Measurements from ENCODE around the gene PHF1.

DNA sequence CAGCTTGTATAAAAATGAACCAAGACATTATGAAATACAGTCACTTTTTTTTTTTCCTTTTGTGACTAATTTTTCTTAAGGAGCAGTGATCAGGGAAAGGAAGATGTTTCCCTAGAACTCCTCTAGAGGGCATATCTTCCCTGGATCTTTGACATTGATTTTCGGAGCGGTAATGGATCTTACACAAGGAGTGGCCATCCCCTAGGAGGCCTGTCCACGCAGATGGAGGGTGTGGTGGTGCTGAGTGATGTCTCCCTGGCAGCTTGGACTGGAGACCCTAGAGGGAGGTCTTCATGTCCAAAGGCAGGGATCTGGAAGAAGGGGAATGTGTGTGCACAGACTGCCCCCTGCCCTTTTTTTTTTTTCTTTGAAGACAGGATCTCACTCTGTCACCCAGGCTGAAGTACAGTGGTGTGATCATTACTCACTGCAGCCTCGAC, 26.2 kb upstream of the PHF1 start:
- TF ChIP-seq, protein P1, sequence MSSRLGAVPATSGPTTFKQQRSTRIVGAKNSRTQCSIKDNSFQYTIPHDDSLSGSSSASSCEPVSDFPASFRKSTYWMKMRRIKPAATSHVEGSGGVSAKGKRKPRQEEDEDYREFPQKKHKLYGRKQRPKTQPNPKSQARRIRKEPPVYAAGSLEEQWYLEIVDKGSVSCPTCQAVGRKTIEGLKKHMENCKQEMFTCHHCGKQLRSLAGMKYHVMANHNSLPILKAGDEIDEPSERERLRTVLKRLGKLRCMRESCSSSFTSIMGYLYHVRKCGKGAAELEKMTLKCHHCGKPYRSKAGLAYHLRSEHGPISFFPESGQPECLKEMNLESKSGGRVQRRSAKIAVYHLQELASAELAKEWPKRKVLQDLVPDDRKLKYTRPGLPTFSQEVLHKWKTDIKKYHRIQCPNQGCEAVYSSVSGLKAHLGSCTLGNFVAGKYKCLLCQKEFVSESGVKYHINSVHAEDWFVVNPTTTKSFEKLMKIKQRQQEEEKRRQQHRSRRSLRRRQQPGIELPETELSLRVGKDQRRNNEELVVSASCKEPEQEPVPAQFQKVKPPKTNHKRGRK (CRISPR knock-in tag; IDR thresholded peaks at IDR 0.05): no peak
- TF ChIP-seq KLF16 (CRISPR knock-in tag; IDR thresholded peaks at IDR 0.05) (no peak), ZNF17 (CRISPR knock-in tag; IDR thresholded peaks at IDR 0.05) (no peak), ZFP36 (IDR thresholded peaks at IDR 0.05; ENCODE audit: borderline replicate concordance, low read depth, low read length, partially characterized antibody) (no peak), ZNF660 (CRISPR knock-in tag; IDR thresholded peaks at IDR 0.05; ENCODE audit: borderline replicate concordance, low read depth) (no peak), TAF1 (CRISPR knock-in tag; IDR thresholded peaks at IDR 0.05) (no peak), MAFG (CRISPR knock-in tag; IDR thresholded peaks at IDR 0.05) (no peak), CEBPG (CRISPR knock-in tag; IDR thresholded peaks at IDR 0.05) (no peak), POLR2AphosphoS2 (IDR thresholded peaks at IDR 0.05; ENCODE audit: low read depth, low read length) (no peak), JUN (CRISPR knock-in tag; IDR thresholded peaks at IDR 0.05) (no peak)
- TF ChIP-seq, protein P2, sequence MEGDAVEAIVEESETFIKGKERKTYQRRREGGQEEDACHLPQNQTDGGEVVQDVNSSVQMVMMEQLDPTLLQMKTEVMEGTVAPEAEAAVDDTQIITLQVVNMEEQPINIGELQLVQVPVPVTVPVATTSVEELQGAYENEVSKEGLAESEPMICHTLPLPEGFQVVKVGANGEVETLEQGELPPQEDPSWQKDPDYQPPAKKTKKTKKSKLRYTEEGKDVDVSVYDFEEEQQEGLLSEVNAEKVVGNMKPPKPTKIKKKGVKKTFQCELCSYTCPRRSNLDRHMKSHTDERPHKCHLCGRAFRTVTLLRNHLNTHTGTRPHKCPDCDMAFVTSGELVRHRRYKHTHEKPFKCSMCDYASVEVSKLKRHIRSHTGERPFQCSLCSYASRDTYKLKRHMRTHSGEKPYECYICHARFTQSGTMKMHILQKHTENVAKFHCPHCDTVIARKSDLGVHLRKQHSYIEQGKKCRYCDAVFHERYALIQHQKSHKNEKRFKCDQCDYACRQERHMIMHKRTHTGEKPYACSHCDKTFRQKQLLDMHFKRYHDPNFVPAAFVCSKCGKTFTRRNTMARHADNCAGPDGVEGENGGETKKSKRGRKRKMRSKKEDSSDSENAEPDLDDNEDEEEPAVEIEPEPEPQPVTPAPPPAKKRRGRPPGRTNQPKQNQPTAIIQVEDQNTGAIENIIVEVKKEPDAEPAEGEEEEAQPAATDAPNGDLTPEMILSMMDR (CRISPR knock-in tag; IDR thresholded peaks at IDR 0.05): peak; percentile 42
